Activated T-cell treated with anti-CD3 and anti-CD28 coated beads, Interleukin-2, amount 50 U/mL, for 72 hours (primary cell): ENCODE data around the gene PLCXD3. TPM values are rescaled to one million over a fixed set of nuclear protein-coding genes. Genes with fewer than 3 reads are reported as not detected.
"Not testable (repeated sequence)": the region's sequence is repeated elsewhere in the genome, so short reads cannot be mapped to it uniquely, and the experiment has no call there.

ENCODE experiments used
- ATAC-seq, 2 donors: fragments of 150-1000 bp; cut with Tn5 transposase; replicated peaks in 1 of 2; 2 replicates each; pipeline ENCODE4 v1.10.0; 2021; ENCODE audit warnings: moderate library complexity in 2 of 2, mild to moderate bottlenecking in 1 of 2
- DNase-seq, 2 donors: peaks; one replicate each; pipeline ENCODE4 v3.0.0; 2021 to 2022; ENCODE audit warnings: mixed read lengths in 1 of 2
- H3K27ac Mint-ChIP-seq: one replicate; pipeline ENCODE4 v1.8.0; 2022; ENCODE audit warnings: mild to moderate bottlenecking, moderate library complexity, mixed read lengths
- H3K27me3 Mint-ChIP-seq: one replicate; pipeline ENCODE4 v1.8.0; 2022; ENCODE audit warnings: low read depth, mixed read lengths
- H3K36me3 Mint-ChIP-seq, 2 donors: one replicate each; pipeline ENCODE4 v1.8.0; 2022; ENCODE audit warnings: mixed read lengths in 2 of 2, mild to moderate bottlenecking in 1 of 2; ENCODE audit not compliant: insufficient read depth in 2 of 2
- H3K4me1 Mint-ChIP-seq: one replicate; pipeline ENCODE4 v1.8.0; 2022; ENCODE audit warnings: low read depth, mixed read lengths
- H3K4me3 Mint-ChIP-seq, 2 donors: one replicate each; pipeline ENCODE4 v1.8.0; 2022; ENCODE audit warnings: mild to moderate bottlenecking in 2 of 2, mixed read lengths in 2 of 2, moderate library complexity in 2 of 2
- H3K9me3 Mint-ChIP-seq, 2 donors: one replicate each; pipeline ENCODE4 v1.8.0; 2022; ENCODE audit warnings: mixed read lengths in 2 of 2
- total RNA-seq, 2 donors: library from RNA; stranded (reverse); gene quantifications; one replicate each; pipeline ENCODE4 v1.2.3, GENCODE V29; 2022

PLCXD3 gene
- total RNA-seq, 2 donors from 2014 or later, result not detected

DNA sequence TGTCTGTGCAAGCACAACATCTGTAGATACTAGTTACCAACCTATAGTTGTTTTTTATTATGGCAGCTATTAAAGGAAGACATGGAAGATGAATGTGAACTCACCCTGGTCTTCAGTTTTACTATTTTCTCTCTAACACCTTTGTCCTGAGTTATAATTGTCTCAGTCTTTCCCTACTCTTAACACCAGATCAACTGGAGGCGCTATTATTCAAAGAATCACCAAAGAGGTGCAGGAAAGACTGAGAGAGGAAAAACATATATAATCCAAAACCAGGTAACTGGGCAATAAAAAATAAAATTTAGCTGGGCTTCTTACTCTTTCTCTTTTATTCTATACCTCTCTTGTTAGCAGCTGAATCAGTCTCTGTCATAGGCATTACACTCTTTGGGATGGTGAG, 162.8 kb downstream of the PLCXD3 start:
- H3K4me1 Mint-ChIP-seq, result no peaks in the 10 kb centered on the region
- no peak overlapping the region for H3K27ac Mint-ChIP-seq
- no peak overlapping the region for H3K4me3 Mint-ChIP-seq
- DNase-seq (no peak), ATAC-seq (no peak)
- H3K36me3 Mint-ChIP-seq, result no peaks in the 10 kb centered on the region
- no peaks in the 10 kb centered on the region for H3K27me3 Mint-ChIP-seq
- peaks cover 2 to 3% of the 10 kb centered on the region in 2 donors for H3K9me3 Mint-ChIP-seq

GRCh38 chr5:41346609-41347008, 163.8 kb downstream of the PLCXD3 start:
- peaks cover 2 to 3% of the 10 kb centered on the region in 2 donors for H3K9me3 Mint-ChIP-seq
- H3K27ac Mint-ChIP-seq, result no peak overlapping the region

DNA sequence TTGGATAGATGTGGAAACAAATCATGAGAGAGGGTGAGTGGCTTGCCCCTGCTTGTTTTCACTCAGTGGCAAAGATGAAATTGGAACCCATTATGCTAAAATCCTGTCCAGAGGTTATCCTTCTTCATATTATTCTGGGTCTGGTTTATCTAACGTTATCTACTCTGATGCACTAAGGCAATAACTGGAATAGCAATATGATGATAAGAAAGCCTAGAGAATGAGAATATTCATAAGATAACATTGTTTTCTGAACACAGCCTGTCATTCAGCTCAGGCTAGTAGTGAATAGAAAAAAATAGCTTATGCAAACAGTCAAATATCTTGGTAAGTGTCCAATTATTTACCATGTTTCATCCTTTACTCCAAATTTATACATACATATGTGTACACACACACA, 165.1 kb downstream of the PLCXD3 start:
- peaks cover 0 to 3% of the 10 kb centered on the region in 2 donors for H3K9me3 Mint-ChIP-seq
- no peak for DNase-seq
- H3K27me3 Mint-ChIP-seq, result no peaks in the 10 kb centered on the region
- ATAC-seq, result no peak
- H3K27ac Mint-ChIP-seq, result no peak overlapping the region
- H3K4me3 Mint-ChIP-seq, result no peak overlapping the region
- no peaks in the 10 kb centered on the region for H3K36me3 Mint-ChIP-seq
- no peaks in the 10 kb centered on the region for H3K4me1 Mint-ChIP-seq

More at GRCh38 chr5:41346609-41347008, 163.8 kb downstream of the PLCXD3 start:
- Mint-ChIP-seq H3K36me3 (no peaks in the 10 kb centered on the region), H3K4me3 (no peak overlapping the region), H3K4me1 (no peaks in the 10 kb centered on the region), H3K27me3 (no peaks in the 10 kb centered on the region)
- DNase-seq (no peak), ATAC-seq (no peak)

- Mint-ChIP-seq H3K36me3 (no peaks in the 10 kb centered on the region), H3K27me3 (no peaks in the 10 kb centered on the region), H3K9me3 (no peaks in the 10 kb centered on the region), H3K4me3 (no peak overlapping the region), H3K4me1 (no peaks in the 10 kb centered on the region), H3K27ac (no peak overlapping the region)
- no peak for ATAC-seq
- no peak for DNase-seq
Observed at GRCh38 chr5:41339339-41339738, 171.1 kb downstream of the PLCXD3 start.

DNA sequence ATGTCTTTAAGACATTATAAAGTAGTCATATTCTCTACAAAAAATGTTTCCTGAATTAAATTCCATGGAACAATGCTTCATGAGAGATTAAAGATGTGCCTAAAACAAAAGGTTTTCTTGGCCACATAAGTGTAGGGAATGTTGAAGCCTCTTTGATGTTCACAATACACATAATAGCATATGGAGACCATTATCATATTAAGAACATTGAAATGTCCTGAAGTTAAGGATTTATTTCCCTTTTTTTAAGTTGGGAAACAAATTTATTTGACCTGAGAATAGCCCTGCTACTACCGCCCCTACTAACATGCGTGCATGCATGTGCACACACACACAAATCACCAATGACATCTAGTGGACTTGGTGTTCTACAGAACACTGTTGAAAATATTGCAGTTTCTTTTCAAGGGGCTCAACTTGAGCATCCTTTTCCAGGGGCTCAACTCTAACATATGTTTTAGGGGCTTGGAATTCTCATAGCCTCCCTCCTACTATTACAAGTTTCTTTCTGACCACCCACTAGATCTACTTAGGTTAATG, 172.2 kb downstream of the PLCXD3 start:
- Mint-ChIP-seq H3K27ac (no peak overlapping the region), H3K27me3 (no peaks in the 10 kb centered on the region), H3K4me1 (no peaks in the 10 kb centered on the region), H3K36me3 (no peaks in the 10 kb centered on the region), H3K4me3 (no peak overlapping the region), H3K9me3 (peaks cover 0 to under 1% of the 10 kb centered on the region in 2 donors)
- ATAC-seq, result no peak
- no peak for DNase-seq

GRCh38 chr5:41337724-41338123, 172.7 kb downstream of the PLCXD3 start:
- Mint-ChIP-seq H3K27me3 (no peaks in the 10 kb centered on the region), H3K9me3 (peaks cover 0 to 1% of the 10 kb centered on the region in 2 donors), H3K4me1 (no peaks in the 10 kb centered on the region), H3K27ac (no peak overlapping the region), H3K36me3 (no peaks in the 10 kb centered on the region), H3K4me3 (no peak overlapping the region)
- no peak for ATAC-seq
- DNase-seq, result no peak

GRCh38 chr5:41337216-41337615, 173.2 kb downstream of the PLCXD3 start:
- Mint-ChIP-seq H3K9me3 (peaks cover 0 to 1% of the 10 kb centered on the region in 2 donors), H3K27ac (no peak overlapping the region), H3K27me3 (no peaks in the 10 kb centered on the region), H3K4me1 (no peaks in the 10 kb centered on the region), H3K36me3 (no peaks in the 10 kb centered on the region), H3K4me3 (no peak overlapping the region)
- no peak for DNase-seq
- ATAC-seq, result no peak

- H3K27me3 Mint-ChIP-seq, result no peaks in the 10 kb centered on the region
- ATAC-seq (no peak), DNase-seq (no peak)
- H3K4me1 Mint-ChIP-seq, result no peaks in the 10 kb centered on the region
- no peak overlapping the region for H3K27ac Mint-ChIP-seq
- no peaks in the 10 kb centered on the region for H3K36me3 Mint-ChIP-seq
- H3K4me3 Mint-ChIP-seq, result no peak overlapping the region
- H3K9me3 Mint-ChIP-seq, result peaks cover 0 to 1% of the 10 kb centered on the region in 2 donors
Observed at GRCh38 chr5:41336471-41336870, 173.9 kb downstream of the PLCXD3 start.

DNA sequence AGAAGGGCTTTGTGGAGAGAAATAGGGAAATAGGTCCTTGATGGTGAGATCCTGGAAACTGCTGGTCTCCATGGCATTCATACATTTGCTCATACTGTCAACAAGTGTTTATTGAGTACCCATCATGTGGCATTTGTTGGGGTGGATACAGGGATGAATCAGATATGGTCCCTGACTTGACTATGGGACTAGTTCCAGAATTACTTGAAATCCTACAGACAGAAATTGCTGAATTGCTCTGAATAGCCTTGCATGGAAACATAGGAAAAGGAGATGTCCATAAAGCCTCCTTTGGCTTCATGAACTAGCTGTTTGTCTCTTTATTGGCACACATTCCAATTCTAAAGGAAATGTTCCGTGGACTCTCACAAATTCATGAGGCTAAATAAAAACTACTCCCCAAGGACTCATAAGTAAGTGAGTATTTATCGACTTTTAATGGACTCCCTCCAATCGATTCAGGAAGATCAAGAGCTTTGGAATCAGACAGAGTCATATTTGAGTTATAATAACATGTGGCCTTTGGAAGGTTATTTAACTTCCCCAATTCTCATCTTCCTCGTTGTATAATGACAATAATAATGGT, 174.7 kb downstream of the PLCXD3 start:
- peaks cover 0 to 1% of the 10 kb centered on the region in 2 donors for H3K9me3 Mint-ChIP-seq
- H3K27ac Mint-ChIP-seq, result no peak overlapping the region
- H3K27me3 Mint-ChIP-seq, result no peaks in the 10 kb centered on the region
- ATAC-seq, result no peak
- H3K36me3 Mint-ChIP-seq, result no peaks in the 10 kb centered on the region
- DNase-seq, result no peak
- H3K4me1 Mint-ChIP-seq, result no peaks in the 10 kb centered on the region
- no peak overlapping the region for H3K4me3 Mint-ChIP-seq

DNA sequence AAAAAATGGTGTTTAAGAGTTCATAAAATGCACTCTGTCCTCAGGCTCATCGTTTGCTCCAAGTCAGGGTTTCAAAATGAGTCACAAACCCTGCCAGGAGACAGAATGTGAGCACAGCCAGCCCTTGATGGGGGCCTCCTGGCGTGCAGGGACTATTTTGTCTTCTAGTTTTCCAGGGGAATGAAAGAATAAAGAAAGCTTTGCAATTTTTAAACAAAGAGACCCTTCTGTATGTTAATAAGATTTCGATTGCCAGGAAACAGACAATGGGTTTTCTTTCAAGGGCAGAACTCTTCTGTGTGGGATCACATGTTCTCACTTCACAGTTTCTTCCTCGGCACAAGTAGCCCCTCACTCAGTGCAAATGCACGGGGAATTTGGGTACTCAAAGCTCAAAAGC, 175.6 kb downstream of the PLCXD3 start:
- Mint-ChIP-seq H3K9me3 (peaks cover 1 to 3% of the 10 kb centered on the region in 2 donors), H3K27ac (no peak overlapping the region), H3K36me3 (no peaks in the 10 kb centered on the region), H3K27me3 (no peaks in the 10 kb centered on the region), H3K4me3 (no peak overlapping the region), H3K4me1 (no peaks in the 10 kb centered on the region)
- DNase-seq (no peak), ATAC-seq (no peak)

DNA sequence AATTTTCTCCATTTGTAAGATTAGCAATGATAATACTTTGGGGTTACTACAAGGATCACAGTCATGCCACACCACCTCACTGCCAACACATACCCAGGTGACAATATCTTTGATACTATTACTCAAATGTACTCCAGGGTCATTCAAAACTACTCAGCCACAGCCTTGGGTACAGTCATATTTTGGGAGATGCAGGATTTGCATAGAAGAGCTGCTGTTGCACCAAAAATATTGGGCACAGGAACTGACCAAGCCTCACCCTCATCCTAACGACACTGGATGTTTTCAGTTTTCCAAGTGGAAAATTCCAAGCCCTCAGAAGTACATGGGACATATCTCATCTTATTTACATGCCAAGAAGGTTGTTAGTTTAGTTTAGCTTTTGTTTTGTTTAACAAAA, 176.2 kb downstream of the PLCXD3 start:
- DNase-seq, result no peak
- no peaks in the 10 kb centered on the region for H3K36me3 Mint-ChIP-seq
- no peak overlapping the region for H3K4me3 Mint-ChIP-seq
- peaks cover 1 to 3% of the 10 kb centered on the region in 2 donors for H3K9me3 Mint-ChIP-seq
- H3K27me3 Mint-ChIP-seq, result no peaks in the 10 kb centered on the region
- no peak overlapping the region for H3K27ac Mint-ChIP-seq
- no peak for ATAC-seq
- H3K4me1 Mint-ChIP-seq, result no peaks in the 10 kb centered on the region

DNA sequence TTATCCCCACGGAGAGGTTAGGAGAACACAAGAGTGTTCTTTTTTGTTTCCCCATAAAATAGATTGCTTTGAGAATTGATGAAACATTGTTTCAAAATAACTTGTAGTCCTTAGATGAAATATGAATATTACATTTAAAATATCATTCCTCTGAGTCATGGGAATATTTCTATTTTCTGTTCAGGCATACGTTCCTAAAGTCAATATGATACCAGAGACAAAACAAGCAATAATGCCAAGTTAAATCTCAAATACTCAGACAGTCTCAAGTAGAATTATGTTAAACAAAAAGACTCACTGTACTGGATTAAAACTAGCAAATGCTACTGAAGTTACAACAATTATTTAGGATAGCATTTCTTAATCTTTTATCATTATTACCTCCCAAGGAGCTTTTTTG, 185.3 kb downstream of the PLCXD3 start:
- no peaks in the 10 kb centered on the region for H3K36me3 Mint-ChIP-seq
- ATAC-seq (no peak), DNase-seq (no peak)
- no peaks in the 10 kb centered on the region for H3K4me1 Mint-ChIP-seq
- H3K4me3 Mint-ChIP-seq, result no peak overlapping the region
- no peak overlapping the region for H3K27ac Mint-ChIP-seq
- H3K27me3 Mint-ChIP-seq, result no peaks in the 10 kb centered on the region
- peaks cover 6 to 14% of the 10 kb centered on the region in 2 donors for H3K9me3 Mint-ChIP-seq

DNA sequence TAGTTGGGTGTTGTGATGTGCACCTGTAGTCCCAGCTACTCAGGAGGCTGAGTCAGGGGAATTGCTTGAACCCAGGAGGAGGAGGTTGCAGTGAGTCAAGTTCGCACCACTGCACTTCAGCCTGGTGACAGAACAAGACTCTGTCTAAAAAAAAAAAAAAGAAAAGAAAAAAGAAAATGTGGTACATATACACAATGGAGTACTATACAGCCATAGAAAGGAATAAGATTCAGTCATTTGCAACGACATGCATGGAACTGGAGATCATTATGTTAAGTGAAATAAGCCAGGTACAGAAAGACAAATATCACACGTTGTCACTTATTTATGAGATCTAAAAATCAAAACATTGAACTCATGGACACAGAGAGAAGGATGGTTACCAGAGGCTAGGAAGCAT, 187.6 kb downstream of the PLCXD3 start:
- not testable (repeated sequence) for H3K4me1 Mint-ChIP-seq, DNase-seq, H3K36me3 Mint-ChIP-seq, H3K4me3 Mint-ChIP-seq, H3K27ac Mint-ChIP-seq, H3K27me3 Mint-ChIP-seq, ATAC-seq
- H3K9me3 Mint-ChIP-seq, result peaks cover 6 to 12% of the 10 kb centered on the region in 2 donors

GRCh38 chr5:41312478-41313060, 197.8 kb downstream of the PLCXD3 start:
- H3K36me3 Mint-ChIP-seq, result no peaks in the 10 kb centered on the region
- no peak for DNase-seq
- peaks cover 0 to under 1% of the 10 kb centered on the region in 2 donors for H3K9me3 Mint-ChIP-seq

More at GRCh38 chr5:41312478-41313060, 197.8 kb downstream of the PLCXD3 start:
- no peak overlapping the region for H3K27ac Mint-ChIP-seq
- no peak overlapping the region for H3K4me3 Mint-ChIP-seq
- no peaks in the 10 kb centered on the region for H3K4me1 Mint-ChIP-seq
- no peak for ATAC-seq
- H3K27me3 Mint-ChIP-seq, result no peaks in the 10 kb centered on the region
